SK-MEL-5 (cell line): ENCODE results near the gene ATP5F1E. TPM values are rescaled to one million over a fixed set of nuclear protein-coding genes. Genes with fewer than 3 reads are reported as not detected.
"Not testable (repeated sequence)": the region's sequence is repeated elsewhere in the genome, so short reads cannot be mapped to it uniquely, and the experiment has no call there.

Experiments
- DNase-seq: peaks from one replicate; pipeline ENCODE4 v3.0.0-alpha.2; 2016; ENCODE audit warnings: low read depth, low spot score
- in situ Hi-C: cut with HindIII; loops from 2 replicates; pipeline ENCODE4 v1.10.0; 2016; ENCODE audit warnings: low sequenced_read_pairs, high pct_unique_total_duplicates, low pct_unique_long_range_greater_than_20kb
- total RNA-seq: library from RNA; depleted of rRNA; stranded (reverse); fragments of >200 nt; shearing (Covaris generic); gene quantifications from 2 replicates; pipeline ENCODE4 v1.2.3, GENCODE V29; 2014

Gene ATP5F1E
- total RNA-seq, 1 experiment from 2014 or later, result 96.6 TPM

- no peak for DNase-seq
- in situ Hi-C loops, result no loop called here
Measured at GRCh38 chr20:59047938-59048680, 16.0 kb upstream of the ATP5F1E start.

- in situ Hi-C loops, result no loop called here
- DNase-seq, result no peak
Measured at GRCh38 chr20:59046862-59047261, 14.7 kb upstream of the ATP5F1E start.

- DNase-seq, result no peak
- in situ Hi-C loops, result no loop called here
Measured at GRCh38 chr20:59044796-59045195, 12.7 kb upstream of the ATP5F1E start.

GRCh38 chr20:59044295-59044694 lies 12.2 kb upstream of the ATP5F1E start:
- no peak for DNase-seq
- in situ Hi-C loops, result no loop called here

GRCh38 chr20:59043698-59044097 lies 11.6 kb upstream of the ATP5F1E start:
- DNase-seq, result no peak
- in situ Hi-C loops, result no loop called here

GRCh38 chr20:59042796-59043631 lies 10.9 kb upstream of the ATP5F1E start:
- DNase-seq, result peak; percentile 93
- in situ Hi-C loops, result no loop called here

- DNase-seq, result peak; percentile 14
- in situ Hi-C loops, result no loop called here
Measured at GRCh38 chr20:59042151-59042795, 10.1 kb upstream of the ATP5F1E start, which contains the start of gene PRELID3B. Gene PRELID3B, minus strand, starts transcription at chr20:59042786. Its CDS starts 56 bp downstream, at chr20:59042730.

GRCh38 chr20:59041487-59041886 lies 9.4 kb upstream of the ATP5F1E start:
- in situ Hi-C loops, DNase-seq: not testable (repeated sequence)

- no peak for DNase-seq
- in situ Hi-C loops, result no loop called here
Measured at GRCh38 chr20:59040667-59041066, 8.5 kb upstream of the ATP5F1E start.

GRCh38 chr20:59039233-59039632 lies 7.1 kb upstream of the ATP5F1E start:
- in situ Hi-C loops, result no loop called here
- DNase-seq, result no peak

GRCh38 chr20:59037386-59037785 lies 5.3 kb upstream of the ATP5F1E start:
- in situ Hi-C loops, result no loop called here
- DNase-seq, result no peak

- in situ Hi-C loops, result no loop called here
- no peak for DNase-seq
Measured at GRCh38 chr20:59035381-59035780, 3.2 kb upstream of the ATP5F1E start.

GRCh38 chr20:59033616-59034165 lies 1.6 kb upstream of the ATP5F1E start:
- in situ Hi-C loops, result no loop called here
- DNase-seq, result no peak

- in situ Hi-C loops, result no loop called here
- no peak for DNase-seq
Measured at GRCh38 chr20:59033093-59033492, 958 bp upstream of the ATP5F1E start.

- DNase-seq, result peak; percentile 66
- in situ Hi-C loops, result no loop called here
Measured at GRCh38 chr20:59032713-59033059, 551 bp upstream of the ATP5F1E start.

- in situ Hi-C loops, result no loop called here
- no peak for DNase-seq
Measured at GRCh38 chr20:59031564-59032022, 542 bp downstream of the ATP5F1E start.

- no peak for DNase-seq
- in situ Hi-C loops, result no loop called here
Measured at GRCh38 chr20:59030911-59031563, 1.1 kb downstream of the ATP5F1E start.

- in situ Hi-C loops, result no loop called here
- no peak for DNase-seq
Measured at GRCh38 chr20:59028812-59029211, 3.3 kb downstream of the ATP5F1E start.
